TTC549 (cell line): ENCODE results near the gene CXorf65.

Source experiments
- FAIRE-seq: peaks from 2 replicates; lab custom pipeline; 2012; peaks lifted over from hg19 to GRCh38; lab: Jason Lieb, UNC

The CXorf65 gene

GRCh38 chrX:71106427-71106826, at the start of gene CXorf65:
Gene CXorf65 (minus strand): TSS chrX:71106740. CDS start chrX:71106556, 184 bp downstream.
- FAIRE-seq = no peak

- FAIRE-seq = no peak
Measured at GRCh38 chrX:71154641-71155040, 48.1 kb upstream of the CXorf65 start.

GRCh38 chrX:71154196-71154595, 47.7 kb upstream of the CXorf65 start:
- no peak for FAIRE-seq

- no peak for FAIRE-seq
Measured at GRCh38 chrX:71151366-71151765, 44.8 kb upstream of the CXorf65 start.

- no peak for FAIRE-seq
Measured at GRCh38 chrX:71148278-71148663, 41.7 kb upstream of the CXorf65 start.

- no peak for FAIRE-seq
Measured at GRCh38 chrX:71147496-71148277, 41.1 kb upstream of the CXorf65 start.

GRCh38 chrX:71144651-71145050, 38.1 kb upstream of the CXorf65 start, which contains the start of gene NLGN3:
Gene NLGN3 (plus strand): TSS chrX:71144841. CDS start chrX:71147750, 2,909 bp downstream.
- no peak for FAIRE-seq

GRCh38 chrX:71143508-71143907, 37.0 kb upstream of the CXorf65 start:
- FAIRE-seq = no peak

- FAIRE-seq = no peak
Measured at GRCh38 chrX:71140440-71140839, 33.9 kb upstream of the CXorf65 start.

GRCh38 chrX:71131510-71131909, 25.0 kb upstream of the CXorf65 start:
- FAIRE-seq = no peak

- FAIRE-seq = no peak
Measured at GRCh38 chrX:71128915-71129765, 22.6 kb upstream of the CXorf65 start.

- FAIRE-seq = no peak
Measured at GRCh38 chrX:71128166-71128833, 21.8 kb upstream of the CXorf65 start.

- FAIRE-seq = no peak
Measured at GRCh38 chrX:71118985-71119535, 12.5 kb upstream of the CXorf65 start.

GRCh38 chrX:71118032-71118984, 11.8 kb upstream of the CXorf65 start, which contains the start of gene MED12:
Gene MED12 (plus strand): TSS chrX:71118596. CDS start chrX:71118755, 159 bp downstream.
- FAIRE-seq = no peak

- no peak for FAIRE-seq
Measured at GRCh38 chrX:71117358-71117757, 10.8 kb upstream of the CXorf65 start.

- FAIRE-seq = no peak
Measured at GRCh38 chrX:71111921-71112431, 5.4 kb upstream of the CXorf65 start.

GRCh38 chrX:71111141-71111843, 4.8 kb upstream of the CXorf65 start, which contains the start of gene IL2RG:
Gene IL2RG (minus strand): TSS chrX:71111577. CDS start chrX:71111539, 38 bp downstream.
- no peak for FAIRE-seq

- no peak for FAIRE-seq
Measured at GRCh38 chrX:71109051-71109450, 2.5 kb upstream of the CXorf65 start.

- FAIRE-seq = no peak
Measured at GRCh38 chrX:71107762-71108360, 1.3 kb upstream of the CXorf65 start.

GRCh38 chrX:71107245-71107644, 705 bp upstream of the CXorf65 start:
- no peak for FAIRE-seq
